Measurements from ENCODE around the gene GSDME.

GRCh38 chr7:24730018-24730369 lies 27.3 kb downstream of the GSDME start:
- TF ChIP-seq CTCF (IDR thresholded peaks at IDR 0.05) (no peak), EP300 (IDR thresholded peaks at IDR 0.05) (no peak)
